GM21529 (cell line): Measurements from ENCODE around the gene RBMS3.

Experiments used
- ATAC-seq: cut with Tn5 transposase; IDR thresholded peaks from one replicate; pipeline ENCODE4 v1.9.1; 2021; ENCODE audit not compliant: unreplicated experiment

The RBMS3 gene

GRCh38 chr3:29559741-29560465 lies 279.0 kb downstream of the RBMS3 start:
- no peak for ATAC-seq

GRCh38 chr3:29561651-29562149 lies 280.8 kb downstream of the RBMS3 start:
- no peak for ATAC-seq

- ATAC-seq = no peak
These were observed 284.4 kb downstream of the RBMS3 start for GRCh38 chr3:29565236-29565635.

- no peak for ATAC-seq
These were observed 286.6 kb downstream of the RBMS3 start for GRCh38 chr3:29567501-29567900.

- no peak for ATAC-seq
These were observed 287.5 kb downstream of the RBMS3 start for GRCh38 chr3:29568355-29568754.

GRCh38 chr3:29576181-29576580 lies 295.3 kb downstream of the RBMS3 start:
- ATAC-seq = no peak

GRCh38 chr3:29576675-29577074 lies 295.8 kb downstream of the RBMS3 start:
- ATAC-seq = no peak

- ATAC-seq = no peak
These were observed 296.4 kb downstream of the RBMS3 start for GRCh38 chr3:29577250-29577649.

- ATAC-seq = no peak
These were observed 300.4 kb downstream of the RBMS3 start for GRCh38 chr3:29581311-29581710.

GRCh38 chr3:29582273-29582672 lies 301.4 kb downstream of the RBMS3 start:
- no peak for ATAC-seq

- ATAC-seq = no peak
These were observed 303.0 kb downstream of the RBMS3 start for GRCh38 chr3:29583861-29584260.

GRCh38 chr3:29585368-29585767 lies 304.5 kb downstream of the RBMS3 start:
- no peak for ATAC-seq

- ATAC-seq = no peak
These were observed 306.5 kb downstream of the RBMS3 start for GRCh38 chr3:29587340-29587739.

- ATAC-seq = no peak
These were observed 309.1 kb downstream of the RBMS3 start for GRCh38 chr3:29590012-29590411.

GRCh38 chr3:29590461-29590860 lies 309.6 kb downstream of the RBMS3 start:
- ATAC-seq = no peak

- ATAC-seq = no peak
These were observed 310.7 kb downstream of the RBMS3 start for GRCh38 chr3:29591579-29591978.

- ATAC-seq = no peak
These were observed 312.9 kb downstream of the RBMS3 start for GRCh38 chr3:29593802-29594201.

GRCh38 chr3:29594261-29594660 lies 313.4 kb downstream of the RBMS3 start:
- ATAC-seq = no peak

- ATAC-seq = no peak
These were observed 316.6 kb downstream of the RBMS3 start for GRCh38 chr3:29597376-29598008.

- ATAC-seq = no peak
These were observed 321.2 kb downstream of the RBMS3 start for GRCh38 chr3:29601861-29602585.

- no peak for ATAC-seq
These were observed 325.0 kb downstream of the RBMS3 start for GRCh38 chr3:29605845-29606244.

- no peak for ATAC-seq
These were observed 325.5 kb downstream of the RBMS3 start for GRCh38 chr3:29606416-29606815.
